DMS 273 (cell line): ENCODE results near the gene SLC6A16.

Experiments used
- DNase-seq: peaks from one replicate; lab custom pipeline; 2025; ENCODE audit not compliant: unreplicated experiment; lab: John Stamatoyannopoulos, UW

The SLC6A16 gene

DNA sequence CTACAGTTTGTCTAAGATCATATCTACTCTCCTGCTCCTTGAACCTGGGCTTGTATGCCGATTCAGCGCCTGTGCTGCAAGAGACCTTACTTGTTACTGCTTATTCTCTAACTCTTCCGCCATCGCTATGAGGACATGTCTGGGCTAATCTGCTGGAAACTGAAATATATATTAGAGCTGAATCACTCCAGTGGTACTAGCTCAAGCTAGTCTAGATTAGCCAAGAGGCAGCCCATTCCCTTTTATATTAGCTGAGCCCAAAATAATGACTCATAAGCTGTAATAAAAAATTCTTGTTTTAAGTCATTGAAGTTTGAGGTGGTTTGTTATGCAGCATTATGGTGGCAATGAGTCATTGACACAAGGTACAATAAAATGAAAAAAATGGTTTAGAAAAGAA is 52.8 kb downstream of the SLC6A16 start:
- DNase-seq: no peak

DNA sequence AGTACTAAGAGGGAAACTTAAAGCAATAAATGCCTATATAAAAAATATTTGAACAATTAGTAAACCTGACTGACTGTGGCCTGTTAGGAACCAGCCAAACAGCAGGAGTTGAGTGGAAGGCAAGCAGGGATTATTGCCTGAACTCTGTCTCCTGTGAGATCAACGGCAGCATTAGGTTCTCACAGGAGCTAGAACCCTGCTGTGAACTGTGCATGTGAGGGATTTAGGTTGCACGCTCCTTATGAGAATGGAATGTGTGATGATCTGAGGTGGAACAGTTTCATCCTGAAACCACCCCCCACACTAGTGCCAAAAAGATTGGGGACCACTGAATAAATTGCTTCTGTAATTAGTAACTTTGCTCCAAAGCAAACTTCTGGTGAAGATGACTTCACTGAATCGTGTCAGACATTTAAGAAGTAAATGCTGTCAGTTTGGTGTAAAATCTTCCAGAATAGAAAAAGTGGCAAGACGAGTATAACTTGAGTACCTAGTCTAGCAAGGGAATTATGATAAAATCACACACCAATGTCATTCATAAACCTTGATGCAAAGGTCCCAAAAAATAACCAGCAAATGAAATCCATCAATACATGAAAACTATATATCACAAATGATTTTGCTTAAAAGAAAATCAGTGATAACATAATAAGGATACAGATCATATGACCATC is 53.8 kb downstream of the SLC6A16 start:
- DNase-seq: no peak

DNA sequence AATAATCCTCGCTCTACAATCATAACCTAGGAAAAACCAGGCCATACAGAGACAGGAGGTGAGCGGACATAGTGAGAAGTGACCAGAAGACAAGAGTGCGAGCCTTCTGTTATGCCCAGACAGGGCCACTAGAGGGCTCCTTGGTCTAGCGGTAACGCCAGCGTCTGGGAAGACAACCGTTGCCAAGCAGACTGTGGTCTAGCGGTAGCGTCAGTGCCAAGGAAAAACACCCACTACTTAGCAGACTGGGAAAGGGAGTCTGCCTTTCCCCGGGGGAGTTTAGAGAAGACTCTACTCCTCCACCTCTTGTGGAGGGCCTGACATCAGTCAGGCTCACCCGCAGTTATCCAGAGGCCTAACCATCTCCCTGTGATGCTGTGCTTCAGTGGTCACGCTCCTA is 58.6 kb downstream of the SLC6A16 start:
- peak; percentile 80 for DNase-seq

DNA sequence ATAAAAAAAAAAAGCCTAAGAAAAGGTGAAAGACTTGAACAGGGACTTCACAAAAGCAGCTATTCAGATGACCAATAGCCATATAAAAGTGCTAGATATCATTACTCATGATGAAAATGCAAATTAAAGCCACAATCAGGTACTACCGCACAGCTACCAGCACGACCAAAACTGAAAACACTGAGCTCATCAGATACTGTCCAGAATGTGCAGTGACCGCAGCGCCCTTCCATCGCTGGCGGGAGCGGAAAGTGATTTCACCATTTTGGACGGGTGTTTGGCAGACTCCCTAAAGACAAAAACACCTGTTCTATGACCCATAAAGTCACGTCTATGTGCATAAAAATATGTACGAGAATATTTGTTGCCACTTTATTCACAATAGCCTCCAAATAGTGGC is 60.7 kb downstream of the SLC6A16 start:
- no peak for DNase-seq

DNA sequence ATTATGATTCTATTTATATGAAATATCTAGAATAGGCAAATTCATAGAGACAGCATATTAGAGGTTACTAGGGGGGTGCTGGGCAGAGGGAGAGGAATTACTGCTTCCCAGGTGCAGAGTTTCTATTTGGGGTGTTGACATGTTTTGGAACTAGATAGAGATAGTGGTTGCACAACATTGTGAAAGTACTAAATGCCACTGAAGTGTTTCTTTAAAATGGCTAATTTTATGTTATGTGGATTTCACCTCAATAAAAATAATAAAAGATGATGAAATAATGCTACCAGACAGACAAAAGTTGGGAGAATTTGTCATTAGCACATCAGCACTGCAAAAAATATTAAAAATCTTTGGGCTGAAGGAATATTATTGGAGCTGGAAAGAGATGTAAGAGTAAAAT is 63.4 kb downstream of the SLC6A16 start:
- no peak for DNase-seq

DNA sequence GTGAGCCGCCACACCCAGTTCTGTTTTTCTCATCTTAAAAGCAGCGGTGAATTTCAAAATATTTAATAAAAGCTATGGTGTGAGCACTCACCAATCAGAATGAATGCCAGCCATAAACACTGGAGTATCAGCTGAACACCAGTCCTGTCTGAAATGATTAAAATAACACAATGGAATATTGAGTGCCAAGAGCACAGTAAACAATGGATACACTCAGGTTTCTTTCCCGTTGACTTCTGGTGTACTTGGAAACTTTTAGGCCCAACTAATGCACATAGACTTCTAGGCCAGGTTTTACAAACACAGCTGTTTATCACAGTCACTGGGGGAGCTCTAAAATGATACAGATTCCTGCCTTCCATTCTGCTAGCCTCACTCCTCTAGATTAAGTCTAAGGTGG is 68.3 kb downstream of the SLC6A16 start:
- no peak for DNase-seq

DNA sequence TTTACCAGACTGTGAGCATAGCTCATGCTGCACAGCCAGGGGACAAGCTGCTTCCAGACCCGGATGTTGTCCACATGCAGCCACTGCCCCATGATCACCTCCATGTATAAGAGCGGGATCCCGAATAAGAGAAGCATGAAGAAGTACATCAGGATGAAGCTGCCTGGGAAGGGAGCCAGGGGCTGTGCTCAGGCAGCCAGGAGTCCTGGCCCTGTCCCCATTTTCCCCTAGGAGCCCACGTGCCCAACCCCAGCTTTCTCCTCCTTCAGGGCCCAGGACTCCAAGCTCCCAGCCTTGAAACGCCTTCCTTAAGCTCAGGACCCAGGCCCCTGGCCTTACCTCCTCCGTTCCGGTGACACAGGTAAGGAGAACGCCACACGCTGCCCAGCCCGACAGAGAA is 69.3 kb downstream of the SLC6A16 start:
- no peak for DNase-seq

DNA sequence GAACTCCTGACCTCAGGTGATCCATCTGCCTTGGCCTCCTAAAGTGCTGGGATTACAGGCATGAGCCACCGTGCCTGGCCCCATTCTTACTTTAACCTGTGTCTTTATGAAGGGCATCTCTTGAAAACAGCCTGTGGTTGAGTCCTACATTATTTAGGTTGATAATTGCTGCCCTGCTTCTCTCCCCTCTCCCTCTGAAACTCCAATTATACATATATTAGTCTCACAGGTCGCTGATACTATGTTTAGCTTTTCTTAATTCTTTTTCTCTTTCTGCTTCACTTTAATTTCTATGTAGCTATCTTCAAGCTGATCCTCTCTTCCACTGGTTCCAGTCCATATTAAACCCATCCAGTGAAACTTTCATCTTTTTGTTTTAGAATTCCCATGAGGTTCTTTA is 75.1 kb downstream of the SLC6A16 start:
- no peak for DNase-seq

GRCh38 chr19:49247676-49248075 is 77.3 kb downstream of the SLC6A16 start:
- no peak for DNase-seq

DNA sequence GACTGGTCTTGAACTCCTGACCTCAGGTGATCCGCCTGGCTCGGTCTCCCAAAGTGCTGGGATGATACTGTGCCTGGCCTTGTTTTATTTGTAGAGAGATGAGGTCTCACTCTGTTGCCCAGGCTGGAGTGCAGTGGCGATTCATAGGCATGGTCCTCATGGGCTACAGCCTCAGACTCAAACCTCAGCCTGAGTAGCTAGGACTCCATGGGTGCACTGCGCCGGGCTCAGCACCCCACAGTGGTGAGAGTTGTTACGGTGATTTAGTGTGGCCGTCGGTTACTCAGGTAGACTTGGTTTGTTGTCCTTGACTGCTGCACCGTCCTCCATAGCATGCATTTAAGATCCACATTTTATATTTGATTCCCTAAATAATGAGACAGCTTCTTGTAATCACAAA is 80.7 kb downstream of the SLC6A16 start:
- no peak for DNase-seq

DNA sequence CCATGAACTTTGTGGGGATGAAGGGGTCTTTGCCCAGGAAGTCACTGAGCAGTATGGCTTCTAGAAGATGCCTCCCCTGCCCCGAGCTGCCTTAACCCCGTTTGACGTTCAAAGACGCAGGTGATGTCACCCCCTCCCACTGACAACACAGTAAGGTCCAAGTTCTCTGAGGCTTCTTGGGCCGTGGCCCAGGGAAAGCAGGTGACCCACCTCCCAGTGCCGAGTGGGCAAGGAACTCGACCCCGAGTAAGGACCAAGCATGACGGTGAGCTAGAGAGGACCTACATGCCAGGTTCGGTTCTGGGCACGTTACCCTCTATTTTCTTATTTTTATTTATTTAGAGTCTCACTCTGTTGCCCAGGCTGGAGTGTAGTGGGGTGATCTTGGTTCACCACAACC is 81.3 kb downstream of the SLC6A16 start:
- no peak for DNase-seq

DNA sequence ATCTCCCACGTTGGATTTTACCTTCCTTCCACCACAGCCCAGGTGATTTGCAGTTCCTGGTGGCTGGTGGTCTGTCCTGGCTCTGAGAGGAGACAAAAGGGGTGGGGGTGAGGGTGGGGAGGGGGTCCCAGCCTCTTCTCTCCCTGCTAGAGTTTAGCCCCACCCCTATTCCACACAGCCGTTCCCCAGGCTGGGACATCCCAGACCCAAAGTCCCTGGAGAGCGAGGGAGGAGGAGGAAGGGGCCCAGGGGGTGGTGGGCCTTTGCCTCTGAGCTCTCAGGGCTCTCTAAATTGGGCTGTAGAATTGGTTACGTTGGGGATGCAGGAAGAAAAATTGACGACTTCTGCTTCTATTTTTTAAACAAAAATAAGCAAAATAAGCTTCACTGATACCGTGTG is 81.9 kb downstream of the SLC6A16 start:
- DNase-seq: no peak

DNA sequence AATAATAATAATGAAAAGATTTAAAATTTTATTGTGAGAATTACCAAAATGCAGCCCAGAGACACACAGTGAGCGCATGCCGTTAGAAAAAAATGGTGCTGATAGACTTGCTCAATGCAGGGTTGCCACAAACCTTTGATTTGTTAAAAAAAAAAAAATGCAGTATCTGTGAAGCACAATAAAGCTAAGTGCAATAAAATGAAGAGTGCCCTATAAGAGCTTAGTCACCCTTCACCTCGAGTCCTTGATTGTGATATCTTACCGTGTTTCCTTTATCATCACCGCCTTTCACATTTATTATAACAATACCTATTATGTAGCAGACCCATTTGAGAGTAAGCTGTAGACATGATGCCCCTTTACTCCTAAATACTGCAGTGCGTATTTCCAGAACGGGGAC is 83.2 kb downstream of the SLC6A16 start:
- no peak for DNase-seq
